ENCODE results near the gene EMILIN3.

The EMILIN3 gene

GRCh38 chr20:41349266-41349665 is 17.4 kb downstream of the EMILIN3 start:
- TF ChIP-seq CTCF (IDR thresholded peaks at IDR 0.05; ENCODE audit: low read depth, low read length), result no peak
- no peaks in the 10 kb centered on the region for H3K4me1 ChIP-seq
- no peaks in the 10 kb centered on the region for H3K27me3 ChIP-seq
- H3K36me3 ChIP-seq, result no peaks in the 10 kb centered on the region
- no peak overlapping the region for H3K4me3 ChIP-seq (ENCODE audit: low read depth, low read length)
- no peaks in the 10 kb centered on the region for H3K9me3 ChIP-seq
- no peak for DNase-seq

GRCh38 chr20:41348430-41349172 is 18.0 kb downstream of the EMILIN3 start:
- TF ChIP-seq CTCF (IDR thresholded peaks at IDR 0.05; ENCODE audit: low read depth, low read length), result no peak
- no peaks in the 10 kb centered on the region for H3K4me1 ChIP-seq
- H3K27me3 ChIP-seq, result no peaks in the 10 kb centered on the region
- no peaks in the 10 kb centered on the region for H3K9me3 ChIP-seq
- no peak for DNase-seq
- H3K36me3 ChIP-seq, result no peaks in the 10 kb centered on the region
- H3K4me3 ChIP-seq (ENCODE audit: low read depth, low read length), result no peak overlapping the region

- Histone ChIP-seq H3K9me3 (no peaks in the 10 kb centered on the region), H3K36me3 (no peaks in the 10 kb centered on the region), H3K4me1 (no peaks in the 10 kb centered on the region), H3K4me3 (ENCODE audit: low read depth, low read length) (no peak overlapping the region), H3K27me3 (no peaks in the 10 kb centered on the region)
- TF ChIP-seq CTCF (IDR thresholded peaks at IDR 0.05; ENCODE audit: low read depth, low read length), result no peak
- no peak for DNase-seq
Measured at GRCh38 chr20:41347523-41348429, 18.8 kb downstream of the EMILIN3 start.

GRCh38 chr20:41345729-41346067 is 20.9 kb downstream of the EMILIN3 start:
- Histone ChIP-seq H3K9me3 (no peaks in the 10 kb centered on the region), H3K27me3 (no peaks in the 10 kb centered on the region), H3K36me3 (no peaks in the 10 kb centered on the region), H3K4me3 (ENCODE audit: low read depth, low read length) (no peak overlapping the region), H3K4me1 (no peaks in the 10 kb centered on the region)
- TF ChIP-seq CTCF (IDR thresholded peaks at IDR 0.05; ENCODE audit: low read depth, low read length), result no peak
- DNase-seq, result no peak

- no peak for TF ChIP-seq CTCF (IDR thresholded peaks at IDR 0.05; ENCODE audit: low read depth, low read length)
- no peak for DNase-seq
- Histone ChIP-seq H3K27me3 (no peaks in the 10 kb centered on the region), H3K9me3 (no peaks in the 10 kb centered on the region), H3K4me3 (ENCODE audit: low read depth, low read length) (no peak overlapping the region), H3K4me1 (no peaks in the 10 kb centered on the region), H3K36me3 (no peaks in the 10 kb centered on the region)
Measured at GRCh38 chr20:41344938-41345728, 21.5 kb downstream of the EMILIN3 start.

Measured in BE2C (cell line).